Germinal center (tissue), 1 donor: ENCODE results near the gene EN1.

Source experiments
- DNase-seq: peaks from one replicate; pipeline ENCODE4 v3.0.0; 2012; ENCODE audit warnings: mixed read lengths, low spot score

Gene EN1

GRCh38 chr2:118842661-118843482 lies 4.6 kb downstream of the EN1 start:
- DNase-seq, result no peak

GRCh38 chr2:118841828-118842461 lies 5.5 kb downstream of the EN1 start:
- DNase-seq, result no peak

DNA sequence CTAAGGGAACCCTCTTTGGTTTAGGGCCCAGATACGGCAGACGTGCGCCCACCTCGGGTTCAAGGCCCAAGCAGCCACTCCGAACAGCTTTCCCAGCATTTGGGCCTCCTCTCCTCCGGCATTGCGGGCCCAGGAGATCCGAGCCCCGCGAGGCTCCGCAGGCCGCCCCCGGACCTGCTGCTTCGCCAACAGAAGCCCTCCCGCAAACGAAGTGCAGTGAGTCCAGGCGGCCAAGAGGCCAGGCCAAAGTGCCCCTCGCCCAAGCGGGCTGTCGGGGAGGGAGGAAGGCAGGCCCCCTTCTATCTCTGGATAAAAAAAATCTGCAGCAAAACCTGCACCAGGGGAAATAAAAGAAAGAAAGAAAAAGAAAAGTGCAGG lies 6.0 kb downstream of the EN1 start:
- DNase-seq, result no peak

GRCh38 chr2:118838741-118839455 lies 8.6 kb downstream of the EN1 start:
- no peak for DNase-seq

DNA sequence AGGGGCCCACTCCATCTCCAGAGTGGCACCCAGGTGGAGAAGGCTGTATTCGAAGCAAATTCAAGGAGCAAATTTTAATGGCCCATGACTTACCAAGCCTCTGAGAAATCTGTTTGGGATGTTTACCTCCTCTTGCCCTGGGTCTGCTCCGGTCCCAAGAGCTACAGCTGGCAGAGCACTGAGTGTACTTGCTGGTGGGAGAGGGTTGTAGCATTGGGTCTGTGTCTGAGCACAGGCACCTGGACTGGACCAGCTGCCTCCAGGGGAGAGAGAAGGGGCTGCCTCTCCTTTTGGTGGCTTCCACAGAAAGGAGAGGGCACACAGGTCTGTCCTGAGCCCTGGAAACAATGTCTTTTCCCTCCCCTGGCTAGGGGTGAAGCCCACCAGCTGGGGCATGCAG lies 9.8 kb downstream of the EN1 start:
- no peak for DNase-seq

GRCh38 chr2:118837067-118837466 lies 10.4 kb downstream of the EN1 start:
- DNase-seq, result no peak

GRCh38 chr2:118836411-118836930 lies 11.0 kb downstream of the EN1 start:
- no peak for DNase-seq

GRCh38 chr2:118835746-118836410 lies 11.6 kb downstream of the EN1 start:
- DNase-seq, result no peak

GRCh38 chr2:118834901-118835745 lies 12.3 kb downstream of the EN1 start:
- no peak for DNase-seq

DNA sequence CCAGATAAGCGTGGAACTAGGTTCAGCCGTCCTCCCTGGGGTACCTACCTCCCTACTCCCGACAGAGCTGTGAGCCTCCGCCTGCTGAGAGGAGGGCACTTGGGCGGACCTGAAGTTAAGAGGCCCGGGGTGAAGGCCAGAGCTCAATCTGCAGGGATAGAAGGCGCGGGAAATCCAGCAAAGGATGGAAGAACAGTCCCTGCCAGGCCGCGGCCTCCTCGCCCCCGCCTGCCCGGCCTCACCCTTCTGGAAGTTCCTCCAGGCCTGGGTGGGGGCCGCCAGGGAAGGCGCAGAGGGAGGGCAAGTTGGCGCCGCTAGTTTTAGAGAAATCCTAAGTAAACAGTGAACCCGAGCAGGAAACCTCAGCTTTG lies 13.0 kb downstream of the EN1 start:
- no peak for DNase-seq

DNA sequence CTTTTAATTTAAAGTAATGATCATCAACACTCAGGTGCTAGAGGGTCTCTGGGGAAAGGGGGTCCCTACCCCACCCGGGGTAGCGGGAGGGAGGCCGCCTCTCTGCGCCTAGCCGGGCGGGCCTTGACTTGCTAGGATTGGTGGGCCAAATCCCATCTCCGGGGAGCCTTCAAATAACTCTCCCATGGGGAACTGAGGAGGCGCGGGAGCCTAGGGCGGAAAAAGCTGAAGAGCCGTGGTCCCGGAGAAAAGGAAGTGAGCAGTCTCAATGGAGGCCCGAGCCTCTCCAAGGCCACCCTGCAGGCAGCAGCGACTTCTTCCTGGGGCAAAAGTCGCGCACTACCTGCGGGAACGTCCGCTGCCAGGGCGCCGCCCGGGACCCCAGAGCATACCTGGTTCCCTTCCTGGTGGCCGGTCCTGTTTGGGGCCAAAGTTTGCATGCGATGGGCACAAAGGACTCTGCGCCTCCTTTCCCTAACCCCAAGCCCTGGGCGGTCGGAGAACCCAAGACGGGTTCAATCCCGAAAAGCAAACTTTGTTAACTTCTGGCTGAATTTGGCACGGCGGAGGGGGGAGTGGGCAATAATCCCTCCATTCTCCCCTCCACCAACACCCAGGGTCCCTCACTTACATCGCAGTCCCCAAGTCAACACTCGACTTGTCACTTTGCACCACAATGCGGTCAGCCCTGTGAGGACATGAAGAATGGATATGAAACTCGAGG lies 13.6 kb downstream of the EN1 start:
- no peak for DNase-seq

DNA sequence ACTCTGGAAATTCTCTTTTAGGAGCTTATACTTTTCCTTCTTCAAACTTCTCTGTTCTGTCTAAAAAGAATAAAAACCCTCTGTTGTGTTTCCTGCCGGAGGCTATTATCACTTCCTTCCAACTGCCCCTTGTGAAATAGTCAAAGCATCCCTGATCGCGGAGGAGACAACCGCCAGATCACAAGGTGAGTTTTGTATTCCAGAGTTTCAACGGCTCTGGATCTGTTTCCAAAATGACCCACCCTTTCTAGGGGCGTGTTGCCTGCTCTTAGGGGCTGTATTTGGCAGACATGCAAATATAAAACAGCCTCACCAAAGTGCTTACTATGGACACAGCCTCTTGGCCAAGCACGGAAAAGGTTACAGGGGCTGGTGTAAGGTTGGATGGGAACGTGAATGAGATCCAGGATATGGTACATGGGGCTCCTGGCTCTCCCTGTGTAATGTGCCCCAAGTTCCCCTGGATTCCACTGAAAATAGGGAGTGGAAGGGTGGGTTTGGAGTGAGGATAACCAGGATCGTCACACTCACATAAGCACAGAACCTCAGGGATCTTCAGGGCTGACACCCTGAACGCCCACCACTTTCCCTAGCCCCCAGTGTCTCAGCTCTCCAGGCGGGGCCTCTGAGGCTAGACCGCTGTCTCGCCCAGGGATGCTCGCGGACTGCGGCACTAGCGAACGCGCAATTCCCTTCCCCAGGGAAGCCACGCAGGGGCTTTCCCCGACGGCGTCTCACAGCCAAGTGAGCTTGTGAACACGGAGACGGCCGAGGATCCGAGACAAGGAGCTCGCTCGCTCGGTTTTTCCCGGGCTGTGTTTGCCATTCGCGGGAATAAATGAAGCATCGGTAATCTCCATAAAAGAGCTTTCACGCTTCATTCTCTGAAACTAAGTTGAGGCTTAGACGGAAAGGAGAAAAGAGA lies 14.4 kb downstream of the EN1 start:
- no peak for DNase-seq

DNA sequence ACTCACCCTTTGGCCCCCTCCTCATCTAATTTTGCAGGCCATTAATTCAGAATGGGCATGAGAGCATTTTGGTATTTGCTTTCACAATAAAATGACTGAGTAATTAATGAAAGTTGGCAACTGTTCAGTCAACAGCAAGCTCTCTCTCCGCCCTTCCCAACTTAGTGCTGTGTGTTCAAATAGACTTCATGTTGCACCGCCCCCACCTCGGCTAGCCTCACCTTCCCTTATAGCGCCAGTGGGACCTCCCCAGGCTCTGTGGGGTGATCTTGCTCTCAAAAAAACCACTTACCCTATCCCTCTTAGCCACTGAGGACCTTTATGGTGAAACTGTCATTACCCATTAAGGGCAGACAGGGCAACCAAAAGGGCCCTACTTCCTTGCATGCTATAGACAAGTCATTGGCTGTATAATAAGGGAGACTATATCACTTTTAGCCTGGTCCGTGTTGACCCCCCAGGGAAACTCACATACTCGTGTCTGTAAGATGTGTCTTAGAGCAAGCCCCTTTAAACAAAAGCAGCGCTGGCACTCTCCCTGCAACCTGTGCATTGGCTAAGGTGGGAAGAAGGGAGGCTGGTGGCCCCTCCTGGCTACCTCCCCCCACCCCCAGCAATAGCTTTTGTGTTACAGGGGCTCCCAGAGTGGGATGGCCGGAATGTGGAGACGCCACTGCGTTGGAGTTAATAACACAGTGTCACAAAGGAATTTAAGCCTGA lies 15.2 kb downstream of the EN1 start:
- no peak for DNase-seq

- DNase-seq, result no peak
Observed at GRCh38 chr2:118830881-118831280, 16.6 kb downstream of the EN1 start.

DNA sequence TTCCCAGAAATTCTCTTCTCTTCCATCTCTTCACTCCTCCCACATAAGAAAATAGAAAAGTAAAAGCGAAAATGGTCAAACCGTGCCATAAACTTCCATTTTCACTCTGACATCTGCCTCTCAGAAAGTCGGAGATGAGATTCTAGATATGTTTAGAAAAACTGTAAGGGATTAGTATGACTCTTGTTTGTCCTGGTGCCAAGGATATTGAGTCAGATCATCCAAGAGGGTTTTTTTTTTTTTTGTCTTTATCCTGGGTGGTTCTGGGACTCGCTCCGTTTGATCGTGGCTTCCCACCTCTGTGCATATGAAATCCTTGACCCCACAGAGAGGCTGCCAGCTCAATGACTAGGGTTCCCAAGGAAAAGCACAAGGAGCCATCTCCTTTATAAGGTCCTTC lies 17.3 kb downstream of the EN1 start:
- DNase-seq, result no peak

- DNase-seq, result no peak
Observed at GRCh38 chr2:118826093-118826492, 21.4 kb downstream of the EN1 start.

GRCh38 chr2:118823633-118824032 lies 23.8 kb downstream of the EN1 start:
- no peak for DNase-seq

DNA sequence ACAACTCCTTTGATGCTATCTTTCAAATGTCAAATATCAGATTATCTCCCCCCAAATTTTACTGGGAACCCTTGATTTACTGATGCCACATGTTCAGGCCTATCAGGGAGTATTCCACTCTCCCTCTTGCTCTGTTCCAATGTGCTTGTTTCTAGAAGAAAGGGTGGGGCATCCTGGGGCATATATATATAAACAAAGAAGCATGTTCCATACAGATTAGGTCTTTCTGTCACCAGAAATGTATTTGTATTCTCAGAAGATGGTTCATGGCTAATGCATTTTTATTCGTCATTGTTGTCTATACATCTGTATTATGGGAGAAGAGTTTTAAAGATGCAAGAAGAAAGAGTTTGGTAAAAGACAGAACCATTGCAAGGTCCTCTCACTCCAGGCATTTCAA lies 24.9 kb downstream of the EN1 start:
- no peak for DNase-seq

DNA sequence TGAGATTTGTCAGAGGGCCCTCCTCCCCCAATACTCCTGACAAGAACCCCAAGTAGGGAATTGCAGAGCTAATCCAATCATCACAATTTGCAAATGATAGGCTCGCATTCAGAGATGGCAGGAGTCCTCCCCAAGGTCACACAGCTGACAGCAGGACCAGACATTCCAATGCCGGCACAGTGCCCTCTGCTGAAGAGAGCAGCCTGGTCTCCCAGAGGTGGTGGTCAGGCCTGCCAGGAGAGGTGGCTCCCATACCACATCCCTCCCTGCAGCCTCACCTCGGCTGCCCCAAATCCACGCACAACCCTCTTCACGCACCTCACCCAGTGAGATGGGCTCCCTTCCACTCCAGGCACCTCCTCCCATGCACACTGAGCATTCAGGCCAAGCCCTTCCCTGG lies 25.4 kb downstream of the EN1 start:
- DNase-seq, result no peak
